Mesothelial cell of epicardium (in vitro differentiated cells): ENCODE measurements around the gene IL12RB2. TPM values are rescaled to one million over a fixed set of nuclear protein-coding genes. Genes with fewer than 3 reads are reported as not detected.
A peak's percentile ranks its signal among the peaks of the same experiment; 100 is the strongest.
"Not testable (repeated sequence)": the region's sequence is repeated elsewhere in the genome, so short reads cannot be mapped to it uniquely, and the experiment has no call there.

Experiments
- DNase-seq, 2 experiments: peaks; one replicate each; pipeline ENCODE4 v3.0.0; 2021; ENCODE audit warnings: low spot score in 2 of 2; ENCODE audit not compliant: unreplicated experiment in 2 of 2
- H3K27ac Mint-ChIP-seq: 2 replicates; pipeline ENCODE4 v1.8.0; 2021; ENCODE audit warnings: mixed read lengths
- H3K27me3 Mint-ChIP-seq: 2 replicates; pipeline ENCODE4 v1.8.0; 2021; ENCODE audit warnings: low read depth, mixed read lengths
- H3K36me3 Mint-ChIP-seq: 2 replicates; pipeline ENCODE4 v1.8.0; 2021; ENCODE audit warnings: mixed read lengths
- H3K4me1 Mint-ChIP-seq: 2 replicates; pipeline ENCODE4 v1.8.0; 2021; ENCODE audit warnings: mixed read lengths
- H3K4me3 Mint-ChIP-seq: 2 replicates; pipeline ENCODE4 v1.8.0; 2021; ENCODE audit warnings: mild to moderate bottlenecking, moderate library complexity, mixed read lengths
- H3K9me3 Mint-ChIP-seq: 2 replicates; pipeline ENCODE4 v1.8.0; 2021; ENCODE audit warnings: mixed read lengths
- CTCF ChIP-seq: fragments of 200-600 bp; sonication (generic); IDR thresholded peaks from one replicate; pipeline ENCODE4 v1.5.0; 2021; ENCODE audit warnings: antibody characterized with exemption; ENCODE audit not compliant: unreplicated experiment
- total RNA-seq: library from RNA; stranded (reverse); gene quantifications from 3 replicates; pipeline ENCODE4 v1.2.1, GENCODE V29; 2021

The IL12RB2 gene
- total RNA-seq, 1 donor from 2014 or later: 0.34 TPM

GRCh38 chr1:67405473-67406245 is 98.0 kb downstream of the IL12RB2 start:
- no peak overlapping the region for H3K4me3 Mint-ChIP-seq
- no peak for DNase-seq
- no peaks in the 10 kb centered on the region for H3K27me3 Mint-ChIP-seq
- H3K27ac Mint-ChIP-seq: peak overlapping the region; percentile 54
- peaks cover 15% of the 10 kb centered on the region for H3K4me1 Mint-ChIP-seq
- peaks cover 8% of the 10 kb centered on the region for H3K36me3 Mint-ChIP-seq
- no peak for TF ChIP-seq CTCF
- H3K9me3 Mint-ChIP-seq: no peaks in the 10 kb centered on the region

GRCh38 chr1:67407498-67407897 is 99.8 kb downstream of the IL12RB2 start:
- DNase-seq: no peak

GRCh38 chr1:67408148-67408547 is 100.5 kb downstream of the IL12RB2 start:
- no peaks in the 10 kb centered on the region for H3K27me3 Mint-ChIP-seq
- no peak for TF ChIP-seq CTCF
- H3K9me3 Mint-ChIP-seq: no peaks in the 10 kb centered on the region
- H3K4me1 Mint-ChIP-seq: peaks cover 15% of the 10 kb centered on the region
- no peak overlapping the region for H3K4me3 Mint-ChIP-seq
- DNase-seq: no peak
- peak overlapping the region; percentile 15 for H3K27ac Mint-ChIP-seq
- H3K36me3 Mint-ChIP-seq: peaks cover 14% of the 10 kb centered on the region

More at GRCh38 chr1:67407498-67407897, 99.8 kb downstream of the IL12RB2 start:
- H3K27me3 Mint-ChIP-seq: no peaks in the 10 kb centered on the region
- peaks cover 14% of the 10 kb centered on the region for H3K36me3 Mint-ChIP-seq
- H3K4me1 Mint-ChIP-seq: peaks cover 15% of the 10 kb centered on the region
- no peaks in the 10 kb centered on the region for H3K9me3 Mint-ChIP-seq
- no peak for TF ChIP-seq CTCF
- no peak overlapping the region for H3K4me3 Mint-ChIP-seq
- no peak overlapping the region for H3K27ac Mint-ChIP-seq

- not testable (repeated sequence) for H3K4me1 Mint-ChIP-seq, H3K9me3 Mint-ChIP-seq
- H3K36me3 Mint-ChIP-seq: peaks cover 34% of the 10 kb centered on the region
These were observed 105.4 kb downstream of the IL12RB2 start for GRCh38 chr1:67413101-67413500.

GRCh38 chr1:67414574-67414973 is 106.9 kb downstream of the IL12RB2 start:
- H3K4me1 Mint-ChIP-seq: peaks cover under 1% of the 10 kb centered on the region
- TF ChIP-seq CTCF: no peak
- H3K9me3 Mint-ChIP-seq: no peaks in the 10 kb centered on the region
- no peak for DNase-seq
- peaks cover 36% of the 10 kb centered on the region for H3K36me3 Mint-ChIP-seq
- no peak overlapping the region for H3K27ac Mint-ChIP-seq
- no peaks in the 10 kb centered on the region for H3K27me3 Mint-ChIP-seq
- H3K4me3 Mint-ChIP-seq: no peak overlapping the region

More at GRCh38 chr1:67413101-67413500, 105.4 kb downstream of the IL12RB2 start:
- not testable (repeated sequence) for H3K27ac Mint-ChIP-seq, DNase-seq, H3K27me3 Mint-ChIP-seq, H3K4me3 Mint-ChIP-seq

- peaks cover 2% of the 10 kb centered on the region for H3K4me1 Mint-ChIP-seq
- H3K27ac Mint-ChIP-seq: no peak overlapping the region
- H3K4me3 Mint-ChIP-seq: no peak overlapping the region
- H3K9me3 Mint-ChIP-seq: no peaks in the 10 kb centered on the region
- no peak for DNase-seq
- H3K27me3 Mint-ChIP-seq: no peaks in the 10 kb centered on the region
- peaks cover 37% of the 10 kb centered on the region for H3K36me3 Mint-ChIP-seq
- no peak for TF ChIP-seq CTCF
These were observed 107.4 kb downstream of the IL12RB2 start for GRCh38 chr1:67415041-67415440.

GRCh38 chr1:67417733-67418132 is 110.1 kb downstream of the IL12RB2 start:
- peaks cover 42% of the 10 kb centered on the region for H3K36me3 Mint-ChIP-seq
- H3K27me3 Mint-ChIP-seq, H3K27ac Mint-ChIP-seq, H3K4me1 Mint-ChIP-seq, DNase-seq, H3K9me3 Mint-ChIP-seq, H3K4me3 Mint-ChIP-seq: not testable (repeated sequence)
